Activated CD4-positive, CD25-positive, alpha-beta regulatory T cell (primary cell): Measurements from ENCODE around the gene SMCO1.
A peak's percentile ranks its signal among the peaks of the same experiment; 100 is the strongest.
"Not testable (repeated sequence)": the region's sequence is repeated elsewhere in the genome, so short reads cannot be mapped to it uniquely, and the experiment has no call there.

Source experiments
- DNase-seq, 4 experiments: peaks; one replicate each; lab custom pipeline; 2025; lab: John Stamatoyannopoulos, UW

The SMCO1 gene

GRCh38 chr3:196514913-196515621 is at the start of gene SMCO1:
TSS of gene SMCO1 (minus strand) at chr3:196515346. CDS start at chr3:196515209, 137 bp downstream.
- DNase-seq, result no peak

- peak in 3 of 4 experiments; percentile 3 to 5 (median 4) for DNase-seq
Observed at GRCh38 chr3:196563721-196564225, 48.6 kb upstream of the SMCO1 start.

GRCh38 chr3:196559826-196560225 is 44.7 kb upstream of the SMCO1 start:
- DNase-seq, result no peak

- no peak for DNase-seq
Observed at GRCh38 chr3:196558476-196558875, 43.3 kb upstream of the SMCO1 start.

GRCh38 chr3:196557236-196557635 is 42.1 kb upstream of the SMCO1 start:
- no peak for DNase-seq

- no peak for DNase-seq
Observed at GRCh38 chr3:196555295-196555694, 40.1 kb upstream of the SMCO1 start.

GRCh38 chr3:196554205-196554604 is 39.1 kb upstream of the SMCO1 start:
- DNase-seq, result no peak

- DNase-seq, result no peak
Observed at GRCh38 chr3:196553551-196553950, 38.4 kb upstream of the SMCO1 start.

GRCh38 chr3:196552253-196552652 is 37.1 kb upstream of the SMCO1 start:
- DNase-seq, result no peak

GRCh38 chr3:196550172-196550571 is 35.0 kb upstream of the SMCO1 start:
- not testable (repeated sequence) for DNase-seq

- DNase-seq, result not testable (repeated sequence)
Observed at GRCh38 chr3:196549312-196549711, 34.2 kb upstream of the SMCO1 start.

- DNase-seq, result no peak
Observed at GRCh38 chr3:196547067-196547466, 31.9 kb upstream of the SMCO1 start.

- no peak for DNase-seq
Observed at GRCh38 chr3:196546537-196546936, 31.4 kb upstream of the SMCO1 start.

GRCh38 chr3:196544491-196544992 is 29.4 kb upstream of the SMCO1 start:
- DNase-seq, result no peak

- no peak for DNase-seq
Observed at GRCh38 chr3:196541684-196542445, 26.7 kb upstream of the SMCO1 start.

GRCh38 chr3:196537319-196537984 is 22.3 kb upstream of the SMCO1 start:
- DNase-seq, result peak in 3 of 4 experiments; percentile 14 to 47 (median 44)

GRCh38 chr3:196533260-196533681 is 18.1 kb upstream of the SMCO1 start:
- no peak for DNase-seq

- DNase-seq, result no peak
Observed at GRCh38 chr3:196531418-196531817, 16.3 kb upstream of the SMCO1 start.

- peak; percentile 62 to 79 (median 68) for DNase-seq
Observed at GRCh38 chr3:196528639-196529233, 13.6 kb upstream of the SMCO1 start.

- DNase-seq, result no peak
Observed at GRCh38 chr3:196525141-196525540, 10.0 kb upstream of the SMCO1 start.

- no peak for DNase-seq
Observed at GRCh38 chr3:196524527-196524926, 9.4 kb upstream of the SMCO1 start.

GRCh38 chr3:196523841-196524240 is 8.7 kb upstream of the SMCO1 start:
- DNase-seq, result no peak
